ENCODE measurements around the gene FAM168A. TPM values are rescaled to one million over a fixed set of nuclear protein-coding genes. Genes with fewer than 3 reads are reported as not detected.

The FAM168A gene
- total and polyA plus RNA-seq, 10 of the 15 experiments (the other 5 are each of a cell fraction or from before 2014, with no cell fraction given), result 1.7 to 20.0 (median 10.0) TPM

DNA sequence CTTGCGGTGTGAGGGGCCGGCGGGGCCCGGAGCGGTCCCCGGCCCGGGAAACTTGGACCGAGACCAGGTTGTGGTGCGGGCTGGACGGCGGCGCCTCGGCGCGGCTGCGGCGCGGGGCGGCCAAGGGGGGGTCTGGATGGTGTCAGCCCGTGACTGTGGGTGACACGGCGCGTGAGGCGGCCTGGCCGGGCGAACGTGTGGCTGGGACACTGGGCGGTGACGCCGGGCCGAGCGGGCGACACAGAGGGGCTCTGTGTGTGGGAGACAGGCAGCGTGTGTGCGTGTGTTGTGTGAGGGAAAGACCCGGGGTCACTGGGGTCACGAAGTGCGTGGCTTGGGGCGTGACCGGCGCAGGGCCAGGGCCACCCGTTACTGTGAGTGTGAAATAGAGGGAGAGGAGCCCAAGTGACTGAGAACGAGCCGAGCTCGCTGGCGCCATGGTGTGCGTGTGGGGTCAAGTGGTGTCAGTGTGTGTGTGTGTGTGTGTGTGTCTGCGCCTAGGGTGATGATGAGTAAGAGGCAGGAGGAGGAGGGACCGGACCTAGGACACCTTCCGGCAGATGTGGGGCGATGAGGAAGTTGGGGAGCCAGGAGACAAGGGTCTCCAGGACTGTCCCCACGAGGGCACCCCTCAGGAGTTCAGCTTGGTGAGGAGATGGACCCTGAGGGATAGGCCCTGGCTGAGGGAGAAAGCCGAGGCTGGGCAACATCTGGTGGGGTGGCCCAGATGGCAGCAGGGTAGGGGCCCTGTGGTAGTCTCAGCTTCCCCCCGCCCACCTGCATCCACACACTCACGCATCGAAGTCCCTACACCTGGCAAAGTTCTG lies 220.9 kb downstream of the FAM168A start:
- Histone ChIP-seq H3K9me3 (replicated peaks; ENCODE audit: control insufficient read depth, insufficient read depth, low read length) (no peaks in the 10 kb centered on the region), H3K27me3 (replicated peaks in 1 of 2; ENCODE audit: control insufficient read depth in 2 of 2, insufficient read depth in 2 of 2, low read length in 1 of 2) (no peaks in the 10 kb centered on the region), H3K4me2 (ENCODE audit: control insufficient read depth, insufficient read depth) (peak overlapping the region; percentile 88), H3K9ac (ENCODE audit: control insufficient read depth, insufficient read depth, low read length) (peak overlapping the region; percentile 92), H4K20me1 (ENCODE audit: control insufficient read depth, insufficient read depth) (no peaks in the 10 kb centered on the region), H3K4me1 (ENCODE audit: control insufficient read depth, insufficient read depth, low read length) (peaks cover 48% of the 10 kb centered on the region), H3K36me3 (ENCODE audit: control insufficient read depth in 2 of 2, insufficient read depth in 2 of 2, low read length in 1 of 2) (no peaks in the 10 kb centered on the region; a peak in 1 of 4 replicates), H3K4me3 (peak overlapping the region; percentile 81), H2AFZ (ENCODE audit: control insufficient read depth, low read depth, low read length) (peak overlapping the region; percentile 9), H3K79me2 (ENCODE audit: control insufficient read depth, insufficient read depth, low read length) (peaks cover 59% of the 10 kb centered on the region), H3K27ac (ENCODE audit: control insufficient read depth, insufficient read depth) (peak overlapping the region; percentile 92)
- no TSS peak for BruUV-seq (replicated peaks)
- in situ Hi-C loops (cut with MboI), result no loop called here
- ChIA-PET SMC1A (ENCODE audit: uncharacterized antibody, unreplicated experiment) (no interaction called here), POLR2A (interaction anchor here (0.6 to 1.7 kb wide), 4 partner anchors 8 to 673 kb away, joined by 3 to 18 read pairs (median 3); no protein-coding TSS in a partner anchor), CTCF (interaction anchor here (0.7 to 4.9 kb wide), 4 partner anchors 10 to 283 kb away, joined by 3 to 26 read pairs (median 8); no protein-coding TSS in a partner anchor), RAD21 (ENCODE audit: unreplicated experiment) (interaction anchor here (0.8 to 2.2 kb wide), 5 partner anchors 8 to 49 kb away, joined by 3 to 10 read pairs (median 3); no protein-coding TSS in a partner anchor)
- intact Hi-C loops (cut with micrococcal nuclease; ENCODE audit: unreplicated experiment), result loop anchor here (1.0 to 5.0 kb wide), 3 partner anchors 8 to 70 kb away; partner anchors contain the start of gene ARHGEF17
- under 1% methylated on average over 52 of the region's 56 CpGs for WGBS (ENCODE audit: insufficient coverage, insufficient replicate concordance, low lambda C conversion rate, missing lambda C conversion rate)
- DNase-seq (ENCODE audit: low read depth, low spot score), result no peak
- FAIRE-seq, result peak; percentile 98
- peak; percentile 59 for ATAC-seq
- TF ChIP-seq IKZF1 (conservative IDR thresholded peaks at IDR 0.05), result peak; percentile 2; the same call in 1 of the 2 replicates
- TF ChIP-seq BMI1 (IDR thresholded peaks at IDR 0.05; ENCODE audit: borderline replicate concordance), result 0 out of 2 replicates have a peak, but pooled peaks have one; percentile 23
- TF ChIP-seq ZNF384 (IDR thresholded peaks at IDR 0.05; ENCODE audit: borderline replicate concordance, low read depth, low read length), result no peak
- TF ChIP-seq, protein P1, sequence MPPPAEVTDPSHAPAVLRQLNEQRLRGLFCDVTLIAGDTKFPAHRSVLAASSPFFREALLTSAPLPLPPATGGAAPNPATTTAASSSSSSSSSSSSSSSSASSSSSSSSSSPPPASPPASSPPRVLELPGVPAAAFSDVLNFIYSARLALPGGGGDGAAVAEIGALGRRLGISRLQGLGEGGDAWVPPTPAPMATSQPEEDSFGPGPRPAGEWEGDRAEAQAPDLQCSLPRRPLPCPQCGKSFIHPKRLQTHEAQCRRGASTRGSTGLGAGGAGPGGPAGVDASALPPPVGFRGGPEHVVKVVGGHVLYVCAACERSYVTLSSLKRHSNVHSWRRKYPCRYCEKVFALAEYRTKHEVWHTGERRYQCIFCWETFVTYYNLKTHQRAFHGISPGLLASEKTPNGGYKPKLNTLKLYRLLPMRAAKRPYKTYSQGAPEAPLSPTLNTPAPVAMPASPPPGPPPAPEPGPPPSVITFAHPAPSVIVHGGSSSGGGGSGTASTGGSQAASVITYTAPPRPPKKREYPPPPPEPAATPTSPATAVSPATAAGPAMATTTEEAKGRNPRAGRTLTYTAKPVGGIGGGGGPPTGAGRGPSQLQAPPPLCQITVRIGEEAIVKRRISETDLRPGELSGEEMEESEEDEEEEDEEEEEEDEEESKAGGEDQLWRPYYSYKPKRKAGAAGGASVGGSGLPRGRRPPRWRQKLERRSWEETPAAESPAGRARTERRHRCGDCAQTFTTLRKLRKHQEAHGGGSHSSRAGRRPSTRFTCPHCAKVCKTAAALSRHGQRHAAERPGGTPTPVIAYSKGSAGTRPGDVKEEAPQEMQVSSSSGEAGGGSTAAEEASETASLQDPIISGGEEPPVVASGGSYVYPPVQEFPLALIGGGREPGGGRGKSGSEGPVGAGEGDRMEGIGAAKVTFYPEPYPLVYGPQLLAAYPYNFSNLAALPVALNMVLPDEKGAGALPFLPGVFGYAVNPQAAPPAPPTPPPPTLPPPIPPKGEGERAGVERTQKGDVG (CRISPR knock-in tag; IDR thresholded peaks at IDR 0.05), result no peak
- TF ChIP-seq RFX5 (IDR thresholded peaks at IDR 0.05; ENCODE audit: low read depth, low read length), result no peak
- TF ChIP-seq, protein P2, sequence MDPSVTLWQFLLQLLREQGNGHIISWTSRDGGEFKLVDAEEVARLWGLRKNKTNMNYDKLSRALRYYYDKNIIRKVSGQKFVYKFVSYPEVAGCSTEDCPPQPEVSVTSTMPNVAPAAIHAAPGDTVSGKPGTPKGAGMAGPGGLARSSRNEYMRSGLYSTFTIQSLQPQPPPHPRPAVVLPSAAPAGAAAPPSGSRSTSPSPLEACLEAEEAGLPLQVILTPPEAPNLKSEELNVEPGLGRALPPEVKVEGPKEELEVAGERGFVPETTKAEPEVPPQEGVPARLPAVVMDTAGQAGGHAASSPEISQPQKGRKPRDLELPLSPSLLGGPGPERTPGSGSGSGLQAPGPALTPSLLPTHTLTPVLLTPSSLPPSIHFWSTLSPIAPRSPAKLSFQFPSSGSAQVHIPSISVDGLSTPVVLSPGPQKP (IDR thresholded peaks at IDR 0.05; ENCODE audit: low read depth, low read length), result no peak
- TF ChIP-seq BRCA1 (IDR thresholded peaks at IDR 0.05; ENCODE audit: low read depth, low read length), result no peak
- TF ChIP-seq CBX3 (IDR thresholded peaks at IDR 0.05; ENCODE audit: borderline replicate concordance, low read depth), result no peak
- TF ChIP-seq, protein P3, sequence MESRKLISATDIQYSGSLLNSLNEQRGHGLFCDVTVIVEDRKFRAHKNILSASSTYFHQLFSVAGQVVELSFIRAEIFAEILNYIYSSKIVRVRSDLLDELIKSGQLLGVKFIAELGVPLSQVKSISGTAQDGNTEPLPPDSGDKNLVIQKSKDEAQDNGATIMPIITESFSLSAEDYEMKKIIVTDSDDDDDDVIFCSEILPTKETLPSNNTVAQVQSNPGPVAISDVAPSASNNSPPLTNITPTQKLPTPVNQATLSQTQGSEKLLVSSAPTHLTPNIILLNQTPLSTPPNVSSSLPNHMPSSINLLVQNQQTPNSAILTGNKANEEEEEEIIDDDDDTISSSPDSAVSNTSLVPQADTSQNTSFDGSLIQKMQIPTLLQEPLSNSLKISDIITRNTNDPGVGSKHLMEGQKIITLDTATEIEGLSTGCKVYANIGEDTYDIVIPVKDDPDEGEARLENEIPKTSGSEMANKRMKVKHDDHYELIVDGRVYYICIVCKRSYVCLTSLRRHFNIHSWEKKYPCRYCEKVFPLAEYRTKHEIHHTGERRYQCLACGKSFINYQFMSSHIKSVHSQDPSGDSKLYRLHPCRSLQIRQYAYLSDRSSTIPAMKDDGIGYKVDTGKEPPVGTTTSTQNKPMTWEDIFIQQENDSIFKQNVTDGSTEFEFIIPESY (IDR thresholded peaks at IDR 0.05), result no peak
- TF ChIP-seq TARDBP (IDR thresholded peaks at IDR 0.05; ENCODE audit: borderline replicate concordance), result no peak
- TF ChIP-seq EGR1 (IDR thresholded peaks at IDR 0.05; ENCODE audit: borderline replicate concordance in 1 of 2, low read depth in 2 of 2, low read length in 2 of 2), result no peak
- TF ChIP-seq STAT1 (conservative IDR thresholded peaks at IDR 0.05), result no peak
- TF ChIP-seq SIN3A (IDR thresholded peaks at IDR 0.05; ENCODE audit: low read depth, low read length), result 0 out of 2 replicates have a peak, but pooled peaks have one; percentile 44
- TF ChIP-seq, protein P4, sequence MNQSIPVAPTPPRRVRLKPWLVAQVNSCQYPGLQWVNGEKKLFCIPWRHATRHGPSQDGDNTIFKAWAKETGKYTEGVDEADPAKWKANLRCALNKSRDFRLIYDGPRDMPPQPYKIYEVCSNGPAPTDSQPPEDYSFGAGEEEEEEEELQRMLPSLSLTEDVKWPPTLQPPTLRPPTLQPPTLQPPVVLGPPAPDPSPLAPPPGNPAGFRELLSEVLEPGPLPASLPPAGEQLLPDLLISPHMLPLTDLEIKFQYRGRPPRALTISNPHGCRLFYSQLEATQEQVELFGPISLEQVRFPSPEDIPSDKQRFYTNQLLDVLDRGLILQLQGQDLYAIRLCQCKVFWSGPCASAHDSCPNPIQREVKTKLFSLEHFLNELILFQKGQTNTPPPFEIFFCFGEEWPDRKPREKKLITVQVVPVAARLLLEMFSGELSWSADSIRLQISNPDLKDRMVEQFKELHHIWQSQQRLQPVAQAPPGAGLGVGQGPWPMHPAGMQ (IDR thresholded peaks at IDR 0.05; ENCODE audit: borderline replicate concordance), result peak; percentile 30; the same call in 1 of the 2 replicates
- no peak for TF ChIP-seq ESRRA (IDR thresholded peaks at IDR 0.05; ENCODE audit: low read length)
